K562 (cell line): ENCODE data around the gene CDR2L. TPM values are rescaled to one million over a fixed set of nuclear protein-coding genes. Genes with fewer than 3 reads are reported as not detected.
A peak's percentile ranks its signal among the peaks of the same experiment; 100 is the strongest.

Experiments
- AFF1 ChIP-seq, 2 experiments: fragments of 450-650 bp; IDR thresholded peaks; 2 replicates each; pipeline ENCODE4 v1.6.1; 2018; ENCODE audit warnings: mild to moderate bottlenecking in 2 of 2, low read depth in 1 of 2; ENCODE audit not compliant: partially characterized antibody in 2 of 2
- BCOR ChIP-seq: fragments of 450-650 bp; IDR thresholded peaks from 2 replicates; pipeline ENCODE4 v1.6.1; 2016
- CBX3 ChIP-seq, 2 experiments: IDR thresholded peaks; 1 replicate in 1 of 2; 2 replicates in 1 of 2; pipeline ENCODE4 v1.6.1; 2012; ENCODE audit warnings: inconsistent platforms in 2 of 2, low read length in 2 of 2, borderline replicate concordance in 1 of 2, control low read depth in 1 of 2
- CHD2 ChIP-seq: IDR thresholded peaks from 2 replicates; pipeline ENCODE4 v1.6.1; 2011; ENCODE audit warnings: low read depth, low read length
- DEAF1 ChIP-seq: fragments of 450-650 bp; formaldehyde crosslinking; IDR thresholded peaks from 2 replicates; pipeline ENCODE4 v1.4.0; 2020; ENCODE audit warnings: mild to moderate bottlenecking, moderate library complexity
- ETS1 ChIP-seq: conservative IDR thresholded peaks from 2 replicates; pipeline ENCODE4 v1.6.1; 2011; ENCODE audit warnings: low read depth, mild to moderate bottlenecking, low read length; ENCODE audit not compliant: control insufficient read depth
- EZH2 ChIP-seq: IDR thresholded peaks from 2 replicates; pipeline ENCODE4 v1.6.1; 2012; ENCODE audit warnings: low read depth, mild to moderate bottlenecking, inconsistent platforms, low read length, borderline replicate concordance
- HMGXB4 ChIP-seq: sonication (generic); formaldehyde crosslinking; IDR thresholded peaks from 2 replicates; pipeline ENCODE4 v1.8.1; 2023; ENCODE audit warnings: mild to moderate bottlenecking, missing genetic modification reagents
- IRF9 ChIP-seq: fragments of 450-650 bp; IDR thresholded peaks from 2 replicates; pipeline ENCODE4 v1.6.1; 2016; ENCODE audit warnings: missing biosample characterization, missing genetic modification characterization
- KDM5B ChIP-seq: fragments of 200-600 bp; sonication (generic); IDR thresholded peaks from 2 replicates; pipeline ENCODE4 v1.6.1; 2012; ENCODE audit warnings: low read depth, mild to moderate bottlenecking, moderate library complexity, low read length, control low read depth, inconsistent platforms; ENCODE audit not compliant: insufficient replicate concordance
- MECOM ChIP-seq: fragments of 250-450 bp; sonication (Bioruptor Pico); IDR thresholded peaks from 2 replicates; pipeline ENCODE4 v1.8.0; 2022; ENCODE audit warnings: inconsistent platforms
- RBBP5 ChIP-seq: fragments of 200-600 bp; sonication (generic); IDR thresholded peaks from 2 replicates; pipeline ENCODE4 v1.6.1; 2012; ENCODE audit warnings: borderline replicate concordance, mild to moderate bottlenecking, low read length, control low read depth, inconsistent platforms; ENCODE audit not compliant: insufficient read depth, poor library complexity, severe bottlenecking
- SREBF1 ChIP-seq: fragments of 150-350 bp; IDR thresholded peaks from 2 replicates; pipeline ENCODE4 v1.6.1; 2014; ENCODE audit warnings: antibody characterized with exemption, low read depth, low read length, borderline replicate concordance
- TAL1 ChIP-seq: fragments of 450-650 bp; IDR thresholded peaks from 2 replicates; pipeline ENCODE4 v1.6.1; 2016; ENCODE audit warnings: mild to moderate bottlenecking
- TARDBP ChIP-seq: fragments of 450-650 bp; IDR thresholded peaks from 2 replicates; pipeline ENCODE4 v1.6.1; 2016
- XRCC3 ChIP-seq: fragments of 450-650 bp; IDR thresholded peaks from 2 replicates; pipeline ENCODE4 v1.6.1; 2017; ENCODE audit warnings: mild to moderate bottlenecking, moderate library complexity
- ZBTB17 ChIP-seq: fragments of 450-650 bp; formaldehyde crosslinking; IDR thresholded peaks from 2 replicates; pipeline ENCODE4 v1.4.0; 2020; ENCODE audit warnings: mild to moderate bottlenecking
- ZNF133 ChIP-seq: fragments of 250-450 bp; sonication (Bioruptor Pico); IDR thresholded peaks from 2 replicates; pipeline ENCODE4 v1.4.0; 2020; ENCODE audit warnings: mild to moderate bottlenecking
- polyA plus RNA-seq, 8 experiments: library from polyadenylated mRNA; depleted of rRNA in 4 of 8; stranded (reverse) in 5 of 8; unstranded in 3 of 8; fragments of >200 nt; fragmentation: Nextera tagmentation in 2 of 8; fragmentation: Illumina TruSeq in 1 of 8; extraction: Ambion mirVana in 2 of 8; extraction: Trizol in 1 of 8; gene quantifications; 2 replicates each; pipeline versions ENCODE4 v1.2.1 to v1.2.3, GENCODE V29; 2011 to 2014; ENCODE audit warnings: inconsistent platforms in 1 of 8, missing spikeins in 1 of 8
- total RNA-seq, 7 experiments: library from RNA; depleted of rRNA in 6 of 7; stranded (reverse); fragments of >200 nt in 6 of 7; fragmentation: Illumina TruSeq in 2 of 7; extraction: Trizol in 2 of 7; gene quantifications; 2 replicates each; pipeline versions ENCODE4 v1.2.1 to v1.2.3, GENCODE V29; 2011 to 2021; ENCODE audit warnings: low replicate concordance in 1 of 7

The CDR2L gene
- total and polyA plus RNA-seq, 9 of the 15 experiments (the other 6 are each of a cell fraction or from before 2014, with no cell fraction given): 2.7 to 16.0 (median 7.3) TPM

GRCh38 chr17:75034236-75034908, 46.9 kb downstream of the CDR2L start (continued):
- TF ChIP-seq BCOR (peak; percentile 86), TARDBP (peak; percentile 52; the same call in 1 of the 2 replicates), EZH2 (no peak), XRCC3 (no peak), IRF9 (no peak), KDM5B (no peak), ETS1 (peak; percentile 69; the same call in 1 of the 2 replicates), SREBF1 (no peak; the same call in 1 of the 2 replicates), TAL1 (peak; percentile 14; the same call in 1 of the 2 replicates), RBBP5 (peak; percentile 86), CHD2 (no peak), CBX3 (IDR thresholded peaks at IDR 0.05; ENCODE audit: borderline replicate concordance in 1 of 2, low read length in 2 of 2) (peak in 1 of 2 experiments; percentile 55; a peak in 1 of 3 replicates), MECOM (no peak), ZBTB17 (CRISPR knock-in tag) (peak; percentile 18; the same call in 1 of the 2 replicates), ZNF133 (CRISPR knock-in tag) (peak; percentile 73; the same call in 1 of the 2 replicates), DEAF1 (CRISPR knock-in tag) (no peak), AFF1 (IDR thresholded peaks at IDR 0.05; ENCODE audit: low read depth in 1 of 2, partially characterized antibody in 2 of 2) (peak in 1 of 2 experiments; percentile 49), HMGXB4 (CRISPR knock-in tag) (peak; percentile 96)
